H1 (cell line): ENCODE measurements around the gene EGFR. TPM values are rescaled to one million over a fixed set of nuclear protein-coding genes. Genes with fewer than 3 reads are reported as not detected.

Experiments
- CTCF ChIA-PET: fragments of 300-600 bp; sonication (Branson Sonifier 250); formaldehyde crosslinking; loops from one replicate; lab custom pipeline; 2021; ENCODE audit not compliant: partially characterized antibody; lab: Charles Lee
- POLR2A ChIA-PET: fragments of 300-600 bp; sonication (Branson Sonifier 250); formaldehyde crosslinking; loops from one replicate; lab custom pipeline; 2021; ENCODE audit warnings: inconsistent platforms; ENCODE audit not compliant: partially characterized antibody; lab: Charles Lee
- DNase-seq, 2 experiments: peaks; one replicate each; pipeline versions ENCODE4 v3.0.0 to v3.0.0-alpha.2; 2010 to 2022; ENCODE audit warnings: low spot score in 2 of 2, low read depth in 1 of 2, mixed read lengths in 1 of 2
- FAIRE-seq: peaks from 2 replicates; lab custom pipeline; 2011; peaks lifted over from hg19 to GRCh38; lab: Jason Lieb, UNC
- H2AFZ ChIP-seq: 2 replicates; pipeline ENCODE4 v1.8.1; 2012; ENCODE audit warnings: low read length, inconsistent platforms
- H2AK5ac ChIP-seq: 2 replicates; pipeline ENCODE4 v1.6.1; 2013; ENCODE audit warnings: low read depth, low read length
- H2BK120ac ChIP-seq: replicated peaks from 2 replicates; pipeline ENCODE3; 2013; ENCODE audit warnings: low read depth, low read length, inconsistent platforms
- H2BK12ac ChIP-seq: 2 replicates; pipeline ENCODE4 v1.6.1; 2013; ENCODE audit warnings: low read depth, low read length
- H2BK15ac ChIP-seq: 2 replicates; pipeline ENCODE4 v1.6.1; 2013; ENCODE audit warnings: low read length
- H2BK20ac ChIP-seq: 2 replicates; pipeline ENCODE4 v1.6.1; 2013; ENCODE audit warnings: low read length
- H2BK5ac ChIP-seq: 2 replicates; pipeline ENCODE4 v1.6.1; 2013; ENCODE audit warnings: low read depth, low read length
- H3K14ac ChIP-seq: 2 replicates; pipeline ENCODE4 v1.6.1; 2013; ENCODE audit warnings: inconsistent platforms; ENCODE audit not compliant: insufficient read length
- H3K18ac ChIP-seq: 2 replicates; pipeline ENCODE4 v1.6.1; 2013; ENCODE audit warnings: low read length; ENCODE audit errors: extremely low read depth
- H3K23ac ChIP-seq: 2 replicates; pipeline ENCODE4 v1.6.1; 2013; ENCODE audit warnings: inconsistent platforms; ENCODE audit not compliant: insufficient read length
- H3K23me2 ChIP-seq: 2 replicates; pipeline ENCODE4 v1.6.1; 2013; ENCODE audit warnings: low read depth, low read length
- H3K27ac ChIP-seq: 2 replicates; pipeline ENCODE4 v1.6.1; 2011; ENCODE audit warnings: low read depth, low read length, inconsistent platforms
- H3K27me3 ChIP-seq, 4 experiments: replicated peaks in 1 of 4; 1 replicate in 1 of 4; 2 replicates in 3 of 4; pipeline versions ENCODE4 v1.6.1 to v1.8.1; 2011 to 2013; ENCODE audit warnings: low read length in 3 of 4, mild to moderate bottlenecking in 3 of 4, inconsistent platforms in 2 of 4, mixed read lengths in 2 of 4, moderate library complexity in 1 of 4; ENCODE audit not compliant: control insufficient read depth in 3 of 4, insufficient read depth in 3 of 4; ENCODE audit errors: extremely low read depth in 1 of 4
- H3K36me3 ChIP-seq, 4 experiments: 2 replicates each; pipeline versions ENCODE4 v1.6.1 to v1.8.1; 2011 to 2013; ENCODE audit warnings: mild to moderate bottlenecking in 4 of 4, low read length in 3 of 4, moderate library complexity in 2 of 4, control low read depth in 1 of 4, inconsistent platforms in 1 of 4; ENCODE audit not compliant: insufficient read depth in 4 of 4, control insufficient read depth in 2 of 4
- H3K4ac ChIP-seq: replicated peaks from 2 replicates; pipeline ENCODE3; 2013; ENCODE audit warnings: low read length, low read depth, mixed read lengths, inconsistent platforms; ENCODE audit not compliant: insufficient read length
- H3K4me1 ChIP-seq, 4 experiments: replicated peaks in 1 of 4; 1 replicate in 1 of 4; 2 replicates in 3 of 4; pipeline versions ENCODE4 v1.6.1 to v1.8.1; 2011 to 2013; ENCODE audit warnings: low read length in 3 of 4, inconsistent platforms in 2 of 4, mixed read lengths in 1 of 4; ENCODE audit not compliant: insufficient read depth in 4 of 4, control insufficient read depth in 3 of 4
- H3K4me2 ChIP-seq, 2 experiments: 2 replicates each; pipeline versions ENCODE4 v1.6.1 to v1.8.1; 2011 to 2013; ENCODE audit warnings: low read depth in 2 of 2, low read length in 2 of 2, control low read depth in 1 of 2, inconsistent platforms in 1 of 2, mild to moderate bottlenecking in 1 of 2; ENCODE audit not compliant: insufficient read depth in 1 of 2
- H3K4me3 ChIP-seq, 4 experiments: fragments of 200-600, 300-600 bp in 1 of 4; sonication (generic), shearing (Covaris generic), sonication (Bioruptor Twin) in 1 of 4; 2 replicates each; pipeline versions ENCODE4 v1.5.1 to v1.8.1; 2011 to 2016; ENCODE audit warnings: low read length in 4 of 4, low read depth in 3 of 4, control low read depth in 2 of 4, inconsistent platforms in 2 of 4, mild to moderate bottlenecking in 2 of 4, mixed read lengths in 1 of 4, moderate library complexity in 1 of 4; ENCODE audit not compliant: insufficient read depth in 2 of 4; ENCODE audit errors: extremely low read depth in 1 of 4
- H3K56ac ChIP-seq: replicated peaks from 2 replicates; pipeline ENCODE3; 2013; ENCODE audit warnings: low read depth, mild to moderate bottlenecking, mixed read lengths, low read length, inconsistent platforms; ENCODE audit not compliant: insufficient read length
- H3K79me1 ChIP-seq: 2 replicates; pipeline ENCODE4 v1.6.1; 2013; ENCODE audit warnings: low read depth, low read length, control low read depth
- H3K79me2 ChIP-seq, 2 experiments: 2 replicates each; pipeline versions ENCODE4 v1.6.1 to v1.8.1; 2012 to 2013; ENCODE audit warnings: low read length in 2 of 2, mild to moderate bottlenecking in 2 of 2, inconsistent platforms in 1 of 2; ENCODE audit not compliant: insufficient read depth in 2 of 2, control insufficient read depth in 1 of 2
- H3K9ac ChIP-seq, 4 experiments: replicated peaks in 1 of 4; 1 replicate in 1 of 4; 2 replicates in 3 of 4; pipeline versions ENCODE4 v1.6.1 to v1.8.1; 2011 to 2013; ENCODE audit warnings: low read depth in 3 of 4, low read length in 3 of 4, control low read depth in 2 of 4, mild to moderate bottlenecking in 2 of 4, moderate library complexity in 2 of 4, inconsistent platforms in 1 of 4; ENCODE audit errors: extremely low read depth in 1 of 4
- H3K9me3 ChIP-seq, 2 experiments: 2 replicates each; pipeline versions ENCODE4 v1.6.1 to v1.8.1; 2012 to 2013; ENCODE audit warnings: mild to moderate bottlenecking in 2 of 2, moderate library complexity in 2 of 2, control low read depth in 1 of 2, inconsistent platforms in 1 of 2, low read depth in 1 of 2, low read length in 1 of 2, mixed read lengths in 1 of 2; ENCODE audit not compliant: insufficient read depth in 2 of 2
- H4K20me1 ChIP-seq, 2 experiments: replicated peaks in 1 of 2; 2 replicates each; pipeline versions ENCODE3 to v1.8.1; 2011 to 2013; ENCODE audit warnings: inconsistent platforms in 2 of 2, low read length in 2 of 2, mild to moderate bottlenecking in 1 of 2; ENCODE audit not compliant: insufficient read depth in 2 of 2, control insufficient read depth in 1 of 2
- H4K5ac ChIP-seq: 2 replicates; pipeline ENCODE4 v1.6.1; 2013; ENCODE audit warnings: low read length, low read depth, mixed read lengths, inconsistent platforms; ENCODE audit not compliant: insufficient read length
- H4K8ac ChIP-seq: 2 replicates; pipeline ENCODE4 v1.8.0; 2013; ENCODE audit warnings: mild to moderate bottlenecking, moderate library complexity, low read length, inconsistent platforms; ENCODE audit not compliant: insufficient read depth; ENCODE audit errors: extremely low read depth
- H4K91ac ChIP-seq: replicated peaks from 2 replicates; pipeline ENCODE3; 2013; ENCODE audit warnings: low read length, mixed read lengths, inconsistent platforms; ENCODE audit not compliant: insufficient read length
- ASH2L ChIP-seq: fragments of 200-600, 300-600 bp; sonication (generic); IDR thresholded peaks from one replicate; pipeline ENCODE4 v1.7.1; 2017; ENCODE audit warnings: low read length
- CBX8 ChIP-seq: fragments of 300-800, 300-1000 bp; sonication (generic); IDR thresholded peaks from 2 replicates; pipeline ENCODE4 v1.7.1; 2016; ENCODE audit warnings: low read depth, low read length, borderline replicate concordance
- CEBPB ChIP-seq: IDR thresholded peaks from 2 replicates; pipeline ENCODE4 v1.6.1; 2012; ENCODE audit warnings: low read depth, low read length
- CHD2 ChIP-seq: IDR thresholded peaks from 2 replicates; pipeline ENCODE4 v1.6.1; 2012; ENCODE audit warnings: low read length, improper control_type of control experiment
- EGR1 ChIP-seq: IDR thresholded peaks from 2 replicates; pipeline ENCODE4 v1.6.1; 2011; ENCODE audit warnings: low read depth, low read length, borderline replicate concordance
- JUN ChIP-seq: IDR thresholded peaks from 2 replicates; pipeline ENCODE4 v1.6.1; 2011; ENCODE audit warnings: low read depth, mild to moderate bottlenecking, improper control_type of control experiment, low read length
- MAFK ChIP-seq: IDR thresholded peaks from 2 replicates; pipeline ENCODE4 v1.6.1; 2012; ENCODE audit warnings: low read depth, mild to moderate bottlenecking, improper control_type of control experiment, low read length
- POLR2A ChIP-seq, 2 experiments: IDR thresholded peaks; 1 replicate in 1 of 2; 2 replicates in 1 of 2; pipeline ENCODE4 v1.6.1; 2011; ENCODE audit warnings: low read depth in 2 of 2, low read length in 2 of 2, mild to moderate bottlenecking in 2 of 2; ENCODE audit errors: control extremely low read depth in 1 of 2
- POU5F1 ChIP-seq: IDR thresholded peaks from 2 replicates; pipeline ENCODE4 v1.6.1; 2011; ENCODE audit warnings: low read depth, mild to moderate bottlenecking, low read length, moderate library complexity
- TAF1 ChIP-seq: IDR thresholded peaks from 2 replicates; pipeline ENCODE4 v1.6.1; 2011; ENCODE audit warnings: mild to moderate bottlenecking, low read depth, low read length
- WGBS, 2 experiments: shearing (Covaris generic) in 1 of 2; methylation state at CpG; one replicate each; pipeline versions ENCODE4 v1.1.6 to v1.1.7; 2013 to 2015; ENCODE audit warnings: low lambda C conversion rate in 2 of 2, mixed read lengths in 2 of 2, inconsistent platforms in 1 of 2, low coverage in 1 of 2, missing lambda C conversion rate in 1 of 2; ENCODE audit not compliant: insufficient replicate concordance in 2 of 2, insufficient coverage in 1 of 2, insufficient read length in 1 of 2; ENCODE audit errors: extremely low coverage in 1 of 2, missing lambda C conversion rate in 1 of 2; 5-methylcytosine and 5-hydroxymethylcytosine counted together
- polyA plus RNA-seq, 7 experiments: library from polyadenylated mRNA; depleted of rRNA in 3 of 7; stranded (reverse) in 5 of 7; unstranded in 2 of 7; fragments of >200 nt in 5 of 7; fragments of 200-250 nt in 2 of 7; gene quantifications; 1 replicate in 5 of 7; 2 replicates in 1 of 7; 4 replicates in 1 of 7; pipeline versions ENCODE4 v1.2.1 to v1.2.3, GENCODE V29; 2011 to 2013; ENCODE audit warnings: missing spikeins in 2 of 7, mixed read lengths in 2 of 7
- total RNA-seq: library from RNA; stranded (reverse); fragmentation: NEBNext Ultra II Directional; extraction: Animal tissue kit (Norgen Biotek cat#: 25700); gene quantifications from 2 replicates; pipeline ENCODE4 v1.2.1, GENCODE V29; 2021
- TF ChIP-seq, protein P1 (sequence below), 3 experiments: IDR thresholded peaks; 1 replicate in 2 of 3; 2 replicates in 1 of 3; pipeline versions ENCODE4 v1.5.1 to v1.6.1; 2011; ENCODE audit warnings: low read length in 3 of 3, mild to moderate bottlenecking in 3 of 3, inconsistent platforms in 2 of 3, low read depth in 1 of 3, moderate library complexity in 1 of 3; ENCODE audit not compliant: insufficient read depth in 1 of 3; ENCODE audit errors: control extremely low read depth in 1 of 3
- TF ChIP-seq, protein P2 (sequence below): IDR thresholded peaks from 2 replicates; pipeline ENCODE4 v1.6.1; 2011; ENCODE audit warnings: low read length, improper control_type of control experiment

The EGFR gene
- total and polyA plus RNA-seq, 2 of the 8 experiments (the other 6 are each of a cell fraction or from before 2014, with no cell fraction given) = 1.9 to 5.8 TPM

DNA sequence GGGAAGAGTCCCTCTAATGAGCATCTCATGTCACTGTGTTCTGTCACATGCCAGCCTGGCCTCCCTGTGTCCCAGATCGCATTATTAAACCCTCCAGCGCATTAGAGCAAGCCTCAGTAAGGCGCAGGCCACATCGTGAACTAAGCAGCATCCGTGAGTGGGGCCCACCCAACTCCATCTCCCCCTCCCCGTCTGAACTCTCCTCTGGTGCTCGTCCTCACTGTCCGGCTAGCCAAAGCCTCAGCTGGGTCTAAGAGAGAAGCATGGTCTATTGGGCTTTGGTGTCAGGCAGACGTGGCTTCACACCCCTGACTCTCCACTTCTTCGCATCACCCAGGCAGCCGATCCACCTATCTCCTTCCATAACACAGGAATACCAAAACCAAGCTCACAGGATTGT, 181.6 kb downstream of the EGFR start:
- FAIRE-seq (no peak), DNase-seq (no peak)
- ChIA-PET POLR2A (no interaction called here), CTCF (interaction anchor here (1.3 kb wide), 1 partner anchor 50 kb away, joined by 3 read pairs; no protein-coding TSS in a partner anchor)
- Histone ChIP-seq H4K20me1 (peaks cover 0 to 14% of the 10 kb centered on the region in 2 experiments), H3K14ac (no peak overlapping the region), H4K8ac (no peak overlapping the region), H2BK120ac (no peak overlapping the region), H3K36me3 (peaks cover 0 to 2% (median 1%) of the 10 kb centered on the region in 4 experiments; a peak in 2 of 8 replicates), H3K4me3 (no peak overlapping the region), H2BK20ac (no peak overlapping the region), H2BK12ac (no peak overlapping the region), H3K56ac (no peak overlapping the region), H3K23me2 (peaks cover 15% of the 10 kb centered on the region; the same call in 1 of the 2 replicates), H3K79me1 (no peaks in the 10 kb centered on the region), H3K9ac (no peak overlapping the region), H3K27me3 (no peaks in the 10 kb centered on the region), H2BK15ac (no peak overlapping the region), H3K27ac (no peak overlapping the region), H4K91ac (no peak overlapping the region), H3K79me2 (peaks cover 0 to 4% of the 10 kb centered on the region in 2 experiments; a peak in 1 of 4 replicates), H4K5ac (no peak overlapping the region), H3K18ac (no peak overlapping the region), H3K23ac (no peak overlapping the region), H2AK5ac (no peak overlapping the region), H3K9me3 (no peaks in the 10 kb centered on the region; a peak in 1 of 4 replicates), H2AFZ (no peak overlapping the region), H3K4ac (no peak overlapping the region), H3K4me1 (no peaks in the 10 kb centered on the region), H2BK5ac (no peak overlapping the region), H3K4me2 (no peak overlapping the region)
- 89% methylated on average over 10 of the region's 11 CpGs; no CpG with 5 or more reads in 1 of the 2 experiments for WGBS, 2 experiments
- TF ChIP-seq CEBPB (no peak), TAF1 (no peak), CHD2 (no peak), MAFK (no peak), POLR2A (IDR thresholded peaks at IDR 0.05; ENCODE audit: control extremely low read depth in 1 of 2, low read depth in 2 of 2, low read length in 2 of 2) (no peak), POU5F1 (no peak), EGR1 (no peak), CBX8 (no peak), ASH2L (no peak), JUN (no peak)
- TF ChIP-seq, protein P1, sequence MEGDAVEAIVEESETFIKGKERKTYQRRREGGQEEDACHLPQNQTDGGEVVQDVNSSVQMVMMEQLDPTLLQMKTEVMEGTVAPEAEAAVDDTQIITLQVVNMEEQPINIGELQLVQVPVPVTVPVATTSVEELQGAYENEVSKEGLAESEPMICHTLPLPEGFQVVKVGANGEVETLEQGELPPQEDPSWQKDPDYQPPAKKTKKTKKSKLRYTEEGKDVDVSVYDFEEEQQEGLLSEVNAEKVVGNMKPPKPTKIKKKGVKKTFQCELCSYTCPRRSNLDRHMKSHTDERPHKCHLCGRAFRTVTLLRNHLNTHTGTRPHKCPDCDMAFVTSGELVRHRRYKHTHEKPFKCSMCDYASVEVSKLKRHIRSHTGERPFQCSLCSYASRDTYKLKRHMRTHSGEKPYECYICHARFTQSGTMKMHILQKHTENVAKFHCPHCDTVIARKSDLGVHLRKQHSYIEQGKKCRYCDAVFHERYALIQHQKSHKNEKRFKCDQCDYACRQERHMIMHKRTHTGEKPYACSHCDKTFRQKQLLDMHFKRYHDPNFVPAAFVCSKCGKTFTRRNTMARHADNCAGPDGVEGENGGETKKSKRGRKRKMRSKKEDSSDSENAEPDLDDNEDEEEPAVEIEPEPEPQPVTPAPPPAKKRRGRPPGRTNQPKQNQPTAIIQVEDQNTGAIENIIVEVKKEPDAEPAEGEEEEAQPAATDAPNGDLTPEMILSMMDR (IDR thresholded peaks at IDR 0.05; ENCODE audit: control extremely low read depth in 1 of 3, insufficient read depth in 1 of 3, low read depth in 1 of 3, low read length in 3 of 3) = no peak
- TF ChIP-seq, protein P2, sequence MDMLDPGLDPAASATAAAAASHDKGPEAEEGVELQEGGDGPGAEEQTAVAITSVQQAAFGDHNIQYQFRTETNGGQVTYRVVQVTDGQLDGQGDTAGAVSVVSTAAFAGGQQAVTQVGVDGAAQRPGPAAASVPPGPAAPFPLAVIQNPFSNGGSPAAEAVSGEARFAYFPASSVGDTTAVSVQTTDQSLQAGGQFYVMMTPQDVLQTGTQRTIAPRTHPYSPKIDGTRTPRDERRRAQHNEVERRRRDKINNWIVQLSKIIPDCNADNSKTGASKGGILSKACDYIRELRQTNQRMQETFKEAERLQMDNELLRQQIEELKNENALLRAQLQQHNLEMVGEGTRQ = no peak
